Measurements from ENCODE around the gene KLF13.

GRCh38 chr15:31342381-31342780, 15.7 kb downstream of the KLF13 start:
- TF ChIP-seq CTCF (conservative IDR thresholded peaks at IDR 0.05) = no peak
- TF ChIP-seq ZFX (IDR thresholded peaks at IDR 0.05) = no peak
